ENCODE data around the gene GPRIN1.
"Not testable (repeated sequence)": the region's sequence is repeated elsewhere in the genome, so short reads cannot be mapped to it uniquely, and the experiment has no call there.

DNA sequence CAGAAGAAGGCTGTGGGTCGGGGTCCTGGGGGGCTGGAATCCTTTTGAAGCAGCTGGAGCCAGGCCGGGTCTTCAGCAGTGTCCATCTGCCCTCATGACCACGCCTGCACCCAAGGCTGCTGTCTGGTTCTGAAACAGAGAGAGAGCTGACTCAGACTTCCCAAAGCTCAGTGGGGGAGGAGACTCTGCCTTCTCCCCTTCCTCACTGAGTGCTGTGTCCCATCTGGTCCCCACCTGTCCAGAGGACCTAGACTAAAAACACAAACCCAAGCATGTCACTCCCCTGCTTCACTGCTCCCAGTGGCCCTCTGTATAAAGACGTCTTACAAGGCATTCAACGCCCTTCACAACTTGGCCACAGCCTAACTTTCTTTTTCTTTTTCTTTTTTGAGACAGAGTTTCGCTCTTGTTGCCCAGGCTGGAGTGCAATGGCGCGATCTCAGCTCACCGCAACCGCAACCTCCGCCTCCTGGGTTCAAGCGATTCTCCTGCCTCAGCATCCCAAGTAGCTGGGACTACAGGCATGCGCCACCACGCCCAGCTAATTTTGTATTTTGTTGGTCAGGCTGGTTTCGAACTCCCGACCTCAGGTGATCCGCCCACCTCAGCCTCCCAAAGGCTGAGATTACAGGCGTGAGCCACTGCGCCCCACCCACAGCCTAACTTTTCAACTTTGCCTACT, 10.1 kb downstream of the GPRIN1 start:
- TF ChIP-seq, protein P1, sequence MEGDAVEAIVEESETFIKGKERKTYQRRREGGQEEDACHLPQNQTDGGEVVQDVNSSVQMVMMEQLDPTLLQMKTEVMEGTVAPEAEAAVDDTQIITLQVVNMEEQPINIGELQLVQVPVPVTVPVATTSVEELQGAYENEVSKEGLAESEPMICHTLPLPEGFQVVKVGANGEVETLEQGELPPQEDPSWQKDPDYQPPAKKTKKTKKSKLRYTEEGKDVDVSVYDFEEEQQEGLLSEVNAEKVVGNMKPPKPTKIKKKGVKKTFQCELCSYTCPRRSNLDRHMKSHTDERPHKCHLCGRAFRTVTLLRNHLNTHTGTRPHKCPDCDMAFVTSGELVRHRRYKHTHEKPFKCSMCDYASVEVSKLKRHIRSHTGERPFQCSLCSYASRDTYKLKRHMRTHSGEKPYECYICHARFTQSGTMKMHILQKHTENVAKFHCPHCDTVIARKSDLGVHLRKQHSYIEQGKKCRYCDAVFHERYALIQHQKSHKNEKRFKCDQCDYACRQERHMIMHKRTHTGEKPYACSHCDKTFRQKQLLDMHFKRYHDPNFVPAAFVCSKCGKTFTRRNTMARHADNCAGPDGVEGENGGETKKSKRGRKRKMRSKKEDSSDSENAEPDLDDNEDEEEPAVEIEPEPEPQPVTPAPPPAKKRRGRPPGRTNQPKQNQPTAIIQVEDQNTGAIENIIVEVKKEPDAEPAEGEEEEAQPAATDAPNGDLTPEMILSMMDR (conservative IDR thresholded peaks at IDR 0.05 in 1 of 2, IDR thresholded peaks at IDR 0.05 in 1 of 2; ENCODE audit: extremely low read depth in 1 of 2, insufficient read depth in 1 of 2, low read depth in 1 of 2, low read length in 2 of 2): not testable (repeated sequence)
- not testable (repeated sequence) for TF ChIP-seq EZH2 (IDR thresholded peaks at IDR 0.05; ENCODE audit: borderline replicate concordance, low read length)

Measured in mammary epithelial cell (primary cell).